ENCODE measurements around the gene ZFX. TPM values are rescaled to one million over a fixed set of nuclear protein-coding genes. Genes with fewer than 3 reads are reported as not detected.

Gene ZFX
- total and polyA plus RNA-seq, 2 of the 8 experiments (the other 6 are each of a cell fraction or from before 2014, with no cell fraction given), result 2.8 to 22.0 TPM

- no peak overlapping the region for H3K23ac ChIP-seq (ENCODE audit: insufficient read length)
- no peak overlapping the region for H2BK20ac ChIP-seq (ENCODE audit: low read length)
- no peak overlapping the region for H2BK120ac ChIP-seq (replicated peaks; ENCODE audit: low read depth, low read length)
- WGBS, 2 experiments (ENCODE audit: extremely low coverage in 1 of 2, insufficient coverage in 1 of 2, insufficient read length in 1 of 2, insufficient replicate concordance in 2 of 2, low coverage in 1 of 2, low lambda C conversion rate in 2 of 2, missing lambda C conversion rate in 1 of 2), result 100% methylated on average over 1 of the region's 1 CpG; no CpG with 5 or more reads in 1 of the 2 experiments
- no peak overlapping the region for H2BK15ac ChIP-seq (ENCODE audit: low read length)
- no peak overlapping the region for H3K4me3 ChIP-seq (ENCODE audit: extremely low read depth in 1 of 4, insufficient read depth in 2 of 4, low read depth in 3 of 4, low read length in 4 of 4)
- no peak overlapping the region for H3K4ac ChIP-seq (replicated peaks; ENCODE audit: insufficient read length, low read depth, low read length)
- H3K9me3 ChIP-seq (ENCODE audit: insufficient read depth in 2 of 2, low read depth in 1 of 2, low read length in 1 of 2), result no peaks in the 10 kb centered on the region
- H3K4me1 ChIP-seq (replicated peaks in 1 of 4; ENCODE audit: control insufficient read depth in 3 of 4, insufficient read depth in 4 of 4, low read length in 3 of 4), result peaks cover 0 to 3% (median 0%) of the 10 kb centered on the region in 4 experiments; a peak in 1 of 7 replicates
- no peak overlapping the region for H2BK12ac ChIP-seq (ENCODE audit: low read depth, low read length)
- H3K4me2 ChIP-seq (ENCODE audit: insufficient read depth in 1 of 2, low read depth in 2 of 2, low read length in 2 of 2), result no peak overlapping the region
- H4K20me1 ChIP-seq (replicated peaks in 1 of 2; ENCODE audit: control insufficient read depth in 1 of 2, insufficient read depth in 2 of 2, low read length in 2 of 2), result no peaks in the 10 kb centered on the region
- no peaks in the 10 kb centered on the region for H3K23me2 ChIP-seq (ENCODE audit: low read depth, low read length)
- no peak overlapping the region for H2AFZ ChIP-seq (ENCODE audit: low read length)
- H3K27ac ChIP-seq (ENCODE audit: low read depth, low read length), result no peak overlapping the region
- DNase-seq (ENCODE audit: low read depth in 1 of 2, low spot score in 2 of 2) (no peak), FAIRE-seq (no peak)
- H2BK5ac ChIP-seq (ENCODE audit: low read depth, low read length), result no peak overlapping the region
- H2AK5ac ChIP-seq (ENCODE audit: low read depth, low read length), result no peak overlapping the region
- POLR2A ChIA-PET (ENCODE audit: partially characterized antibody), result no interaction called here
- no peak overlapping the region for H3K18ac ChIP-seq (ENCODE audit: extremely low read depth, low read length)
- no peak overlapping the region for H4K91ac ChIP-seq (replicated peaks; ENCODE audit: insufficient read length, low read length)
- no peak overlapping the region for H3K14ac ChIP-seq (ENCODE audit: insufficient read length)
- no peak overlapping the region for H3K9ac ChIP-seq (replicated peaks in 1 of 4; ENCODE audit: extremely low read depth in 1 of 4, low read depth in 3 of 4, low read length in 3 of 4)
- no peaks in the 10 kb centered on the region for H3K36me3 ChIP-seq (ENCODE audit: control insufficient read depth in 2 of 4, insufficient read depth in 4 of 4, low read length in 3 of 4)
- no peak overlapping the region for H4K8ac ChIP-seq (ENCODE audit: extremely low read depth, insufficient read depth, low read length)
- H3K27me3 ChIP-seq (replicated peaks in 1 of 4; ENCODE audit: control insufficient read depth in 3 of 4, extremely low read depth in 1 of 4, insufficient read depth in 3 of 4, low read length in 3 of 4), result no peaks in the 10 kb centered on the region
- CTCF ChIA-PET (ENCODE audit: partially characterized antibody), result no interaction called here
- H3K79me1 ChIP-seq (ENCODE audit: low read depth, low read length), result no peaks in the 10 kb centered on the region
- no peaks in the 10 kb centered on the region for H3K79me2 ChIP-seq (ENCODE audit: control insufficient read depth in 1 of 2, insufficient read depth in 2 of 2, low read length in 2 of 2)
- H4K5ac ChIP-seq (ENCODE audit: insufficient read length, low read depth, low read length), result no peak overlapping the region
- no peak overlapping the region for H3K56ac ChIP-seq (replicated peaks; ENCODE audit: insufficient read length, low read depth, low read length)
- no peak for TF ChIP-seq TBP (IDR thresholded peaks at IDR 0.05; ENCODE audit: low read depth, low read length)
- TF ChIP-seq MAFK (IDR thresholded peaks at IDR 0.05; ENCODE audit: low read depth, low read length), result no peak
- no peak for TF ChIP-seq SP1 (IDR thresholded peaks at IDR 0.05; ENCODE audit: low read depth, low read length)
- TF ChIP-seq RNF2 (IDR thresholded peaks at IDR 0.05; ENCODE audit: borderline replicate concordance, low read depth, low read length, missing control alignments, poor library complexity, severe bottlenecking), result no peak
- no peak for TF ChIP-seq SUZ12 (IDR thresholded peaks at IDR 0.05; ENCODE audit: low read length)
- TF ChIP-seq TAF1 (IDR thresholded peaks at IDR 0.05; ENCODE audit: low read depth, low read length), result no peak
- TF ChIP-seq SRF (IDR thresholded peaks at IDR 0.05; ENCODE audit: low read depth, low read length), result no peak
- TF ChIP-seq SIX5 (IDR thresholded peaks at IDR 0.05; ENCODE audit: low read depth, low read length), result no peak
- no peak for TF ChIP-seq ASH2L (IDR thresholded peaks at IDR 0.05; ENCODE audit: low read length)
- no peak for TF ChIP-seq GTF2F1 (IDR thresholded peaks at IDR 0.05; ENCODE audit: borderline replicate concordance, low read depth, low read length)
- TF ChIP-seq RAD21 (IDR thresholded peaks at IDR 0.05 in 1 of 2, conservative IDR thresholded peaks at IDR 0.05 in 1 of 2; ENCODE audit: low read depth in 2 of 2, low read length in 2 of 2), result no peak
- TF ChIP-seq PHF8 (conservative IDR thresholded peaks at IDR 0.05; ENCODE audit: low read depth, low read length), result no peak
- no peak for TF ChIP-seq POLR2AphosphoS5 (IDR thresholded peaks at IDR 0.05; ENCODE audit: low read depth, low read length)
- TF ChIP-seq, protein P1, sequence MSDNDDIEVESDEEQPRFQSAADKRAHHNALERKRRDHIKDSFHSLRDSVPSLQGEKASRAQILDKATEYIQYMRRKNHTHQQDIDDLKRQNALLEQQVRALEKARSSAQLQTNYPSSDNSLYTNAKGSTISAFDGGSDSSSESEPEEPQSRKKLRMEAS (IDR thresholded peaks at IDR 0.05), result no peak
- TF ChIP-seq HDAC6 (IDR thresholded peaks at IDR 0.05; ENCODE audit: low read depth, low read length), result no peak
Measured at GRCh38 chrX:24131476-24131875, 18.1 kb upstream of the ZFX start.

All from H1 (cell line).